ENCODE results near the gene CFAP90. TPM values are rescaled to one million over a fixed set of nuclear protein-coding genes. Genes with fewer than 3 reads are reported as not detected.

CFAP90 gene
- total RNA-seq, 6 donors from 2014 or later: 0.54 to 11.3 (median 6.0) TPM

GRCh38 chr5:7849681-7850394 lies 1.1 kb downstream of the CFAP90 start:
- Histone ChIP-seq H3K9me3 (no peaks in the 10 kb centered on the region), H3K27ac (no peak overlapping the region), H3K36me3 (no peaks in the 10 kb centered on the region), H3K27me3 (peaks cover 0 to 14% (median 2%) of the 10 kb centered on the region in 4 donors), H3K4me3 (peak overlapping the region; percentile 45 to 68 (median 62)), H3K4me1 (peaks cover 13 to 26% (median 18%) of the 10 kb centered on the region in 4 donors)
- TF ChIP-seq EP300 (IDR thresholded peaks at IDR 0.05): no peak
- TF ChIP-seq POLR2AphosphoS5 (IDR thresholded peaks at IDR 0.05): no peak
- no peak for TF ChIP-seq POLR2A (IDR thresholded peaks at IDR 0.05)
- no peak for TF ChIP-seq CTCF (IDR thresholded peaks at IDR 0.05)
- ATAC-seq (ENCODE audit: low FRiP score in 2 of 2) (peak in 1 of 2 donors; percentile 33), DNase-seq (peak in 1 of 2 donors; percentile 73)
- 8 to 11% methylated on average over 22 to 27 of the region's 44 CpGs for WGBS, 2 donors

DNA sequence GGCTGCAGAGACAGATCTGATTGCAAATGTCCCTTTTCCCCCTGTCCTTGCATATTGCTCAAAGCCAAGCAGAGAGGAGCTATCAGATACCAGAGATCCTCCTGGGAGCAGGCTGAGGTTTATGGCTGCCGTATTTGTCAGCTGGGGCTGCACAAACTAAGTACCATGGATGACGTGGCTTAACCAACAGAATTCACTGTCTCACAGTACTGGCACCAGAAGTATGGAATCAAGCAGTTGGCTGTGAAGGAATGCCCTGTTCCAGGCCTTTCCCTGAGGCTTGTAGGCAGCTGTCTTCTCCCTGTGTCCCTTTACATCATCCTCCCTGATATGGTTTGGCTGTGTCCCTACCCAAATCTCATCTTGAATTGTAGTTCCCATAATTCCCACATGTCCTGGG lies 2.6 kb downstream of the CFAP90 start:
- Histone ChIP-seq H3K9me3 (no peaks in the 10 kb centered on the region), H3K4me1 (peaks cover 13 to 26% (median 18%) of the 10 kb centered on the region in 4 donors), H3K27me3 (peaks cover 0 to 14% (median 2%) of the 10 kb centered on the region in 4 donors), H3K36me3 (no peaks in the 10 kb centered on the region), H3K27ac (no peak overlapping the region), H3K4me3 (no peak overlapping the region)
- ATAC-seq (ENCODE audit: low FRiP score in 2 of 2) (no peak), DNase-seq (no peak)
- TF ChIP-seq POLR2A (IDR thresholded peaks at IDR 0.05) (no peak), POLR2AphosphoS5 (IDR thresholded peaks at IDR 0.05) (no peak)
- WGBS, 2 donors: 80% methylated on average over 1 to 2 of the region's 2 CpGs

- no peaks in the 10 kb centered on the region for H3K9me3 ChIP-seq
- no peaks in the 10 kb centered on the region for H3K36me3 ChIP-seq
- no peak overlapping the region for H3K27ac ChIP-seq
- no peak for TF ChIP-seq POLR2A (IDR thresholded peaks at IDR 0.05)
- no peak for TF ChIP-seq CTCF (IDR thresholded peaks at IDR 0.05)
- no peak for TF ChIP-seq POLR2AphosphoS5 (IDR thresholded peaks at IDR 0.05)
- no peak for TF ChIP-seq EP300 (IDR thresholded peaks at IDR 0.05)
- peaks cover 0 to 14% (median 2%) of the 10 kb centered on the region in 4 donors for H3K27me3 ChIP-seq
- 82 to 87% methylated on average over 5 of the region's 5 CpGs for WGBS, 2 donors
- no peak overlapping the region for H3K4me3 ChIP-seq
- no peak for DNase-seq
- ATAC-seq (ENCODE audit: low FRiP score in 2 of 2): no peak
- H3K4me1 ChIP-seq: peaks cover 8 to 19% (median 17%) of the 10 kb centered on the region in 4 donors
Measured at GRCh38 chr5:7846327-7846726, 4.6 kb downstream of the CFAP90 start.

GRCh38 chr5:7845557-7845956 lies 5.4 kb downstream of the CFAP90 start:
- Histone ChIP-seq H3K4me1 (peaks cover 6 to 12% (median 11%) of the 10 kb centered on the region in 4 donors), H3K27ac (no peak overlapping the region), H3K4me3 (no peak overlapping the region), H3K27me3 (peaks cover 0 to 7% (median 2%) of the 10 kb centered on the region in 4 donors), H3K36me3 (no peaks in the 10 kb centered on the region), H3K9me3 (no peaks in the 10 kb centered on the region)
- no peak for ATAC-seq (ENCODE audit: low FRiP score in 2 of 2)
- 82 to 93% methylated on average over 7 of the region's 7 CpGs for WGBS, 2 donors
- DNase-seq: no peak
- TF ChIP-seq POLR2AphosphoS5 (IDR thresholded peaks at IDR 0.05) (no peak), CTCF (IDR thresholded peaks at IDR 0.05) (no peak), POLR2A (IDR thresholded peaks at IDR 0.05) (no peak), EP300 (IDR thresholded peaks at IDR 0.05) (no peak)

- no peak overlapping the region for H3K27ac ChIP-seq
- peaks cover 5% of the 10 kb centered on the region in 4 donors for H3K4me1 ChIP-seq
- H3K9me3 ChIP-seq: no peaks in the 10 kb centered on the region
- no peak for TF ChIP-seq POLR2A (IDR thresholded peaks at IDR 0.05)
- no peak for TF ChIP-seq CTCF (IDR thresholded peaks at IDR 0.05)
- no peak for TF ChIP-seq EP300 (IDR thresholded peaks at IDR 0.05)
- no peak for TF ChIP-seq POLR2AphosphoS5 (IDR thresholded peaks at IDR 0.05)
- H3K4me3 ChIP-seq: no peak overlapping the region
- H3K27me3 ChIP-seq: peaks cover 0 to 4% (median under 1%) of the 10 kb centered on the region in 4 donors
- ATAC-seq (ENCODE audit: low FRiP score in 2 of 2): no peak
- no peaks in the 10 kb centered on the region for H3K36me3 ChIP-seq
- no peak for DNase-seq
Measured at GRCh38 chr5:7844901-7845300, 6.0 kb downstream of the CFAP90 start.
